DOHH2 (cell line): Measurements from ENCODE around the gene CPSF6.
"Not testable (repeated sequence)": the region's sequence is repeated elsewhere in the genome, so short reads cannot be mapped to it uniquely, and the experiment has no call there.

Experiments
- CTCF ChIP-seq: fragments of 200-600 bp; sonication (generic); IDR thresholded peaks from one replicate; pipeline ENCODE4 v1.5.1; 2014; ENCODE audit warnings: antibody characterized with exemption, mild to moderate bottlenecking, low read depth, low read length; ENCODE audit not compliant: poor library complexity, severe bottlenecking
- EZH2phosphoT487 ChIP-seq: fragments of 200-600 bp; sonication (generic); IDR thresholded peaks from 2 replicates; pipeline ENCODE4 v1.6.1; 2017; ENCODE audit warnings: borderline replicate concordance, mild to moderate bottlenecking, antibody characterized with exemption, low read length, moderate library complexity, mixed read lengths

GRCh38 chr12:69265633-69266032 lies 26.3 kb downstream of the CPSF6 start:
- TF ChIP-seq CTCF, EZH2phosphoT487: not testable (repeated sequence)
